Spinal cord (tissue), 10 donors: ENCODE results near the gene TRPV4. TPM values are rescaled to one million over a fixed set of nuclear protein-coding genes. Genes with fewer than 3 reads are reported as not detected.

ENCODE experiments used
- DNase-seq, 6 donors: peaks; one replicate each; pipeline versions ENCODE4 v3.0.0 to v3.0.0-alpha.2; 2013 to 2015; ENCODE audit warnings: low spot score in 6 of 6, low read depth in 4 of 6
- H3K27ac ChIP-seq: one replicate; pipeline ENCODE4 v1.5.1; 2013; ENCODE audit warnings: low read depth, low read length, control low read depth
- H3K27me3 ChIP-seq: one replicate; pipeline ENCODE4 v1.6.1; 2013; ENCODE audit warnings: low read length; ENCODE audit not compliant: control insufficient read depth, insufficient read depth
- H3K36me3 ChIP-seq: one replicate; pipeline ENCODE4 v1.6.1; 2013; ENCODE audit warnings: low read length; ENCODE audit not compliant: control insufficient read depth, insufficient read depth
- H3K4me1 ChIP-seq: one replicate; pipeline ENCODE4 v1.6.1; 2013; ENCODE audit warnings: low read length; ENCODE audit not compliant: control insufficient read depth, insufficient read depth
- H3K4me3 ChIP-seq: one replicate; pipeline ENCODE4 v1.5.1; 2013; ENCODE audit warnings: low read depth, low read length, control low read depth
- H3K9me3 ChIP-seq: one replicate; pipeline ENCODE4 v1.6.1; 2013; ENCODE audit warnings: low read length; ENCODE audit not compliant: control insufficient read depth, insufficient read depth
- WGBS: methylation state at CpG from one replicate; pipeline ENCODE4 v1.1.5; 2013; ENCODE audit warnings: missing lambda C conversion rate; ENCODE audit not compliant: insufficient coverage; 5-methylcytosine and 5-hydroxymethylcytosine counted together
- polyA plus RNA-seq, 2 donors: library from polyadenylated mRNA; unstranded; fragments of 120-200 nt; gene quantifications; one replicate each; pipeline ENCODE4 v1.2.1, GENCODE V29; 2013; ENCODE audit not compliant: insufficient read length in 2 of 2
- total RNA-seq, 2 donors: library from RNA; depleted of rRNA in 1 of 2; stranded (reverse); fragments of 120-200 nt in 1 of 2; fragments of >200 nt in 1 of 2; gene quantifications; one replicate each; pipeline versions ENCODE4 v1.2.3 to v1.2.4, GENCODE V29; 2013 to 2014
- donor health status: healthy.

The TRPV4 gene
- total and polyA plus RNA-seq, 4 donors, result 0.50 to 3.8 (median 0.89) TPM

- no peaks in the 10 kb centered on the region for H3K27me3 ChIP-seq
- no peak for DNase-seq
- peaks cover 41% of the 10 kb centered on the region for H3K4me1 ChIP-seq
- H3K27ac ChIP-seq, result no peak overlapping the region
- WGBS, result 94% methylated on average over 54 of the region's 54 CpGs
- H3K36me3 ChIP-seq, result peaks cover 46% of the 10 kb centered on the region
- no peaks in the 10 kb centered on the region for H3K9me3 ChIP-seq
- no peak overlapping the region for H3K4me3 ChIP-seq
Measured at GRCh38 chr12:109767991-109768900, 65.0 kb downstream of the TRPV4 start.

GRCh38 chr12:109767456-109767855, 65.7 kb downstream of the TRPV4 start:
- H3K27ac ChIP-seq, result no peak overlapping the region

GRCh38 chr12:109766251-109766778, 66.9 kb downstream of the TRPV4 start:
- Histone ChIP-seq H3K27me3 (no peaks in the 10 kb centered on the region), H3K27ac (no peak overlapping the region), H3K9me3 (no peaks in the 10 kb centered on the region), H3K4me3 (no peak overlapping the region), H3K4me1 (peaks cover 38% of the 10 kb centered on the region), H3K36me3 (peaks cover 35% of the 10 kb centered on the region)
- 93% methylated on average over 11 of the region's 12 CpGs for WGBS
- no peak for DNase-seq

More at GRCh38 chr12:109767456-109767855, 65.7 kb downstream of the TRPV4 start:
- peaks cover 34% of the 10 kb centered on the region for H3K4me1 ChIP-seq
- WGBS, result 100% methylated on average over 3 of the region's 4 CpGs
- no peak overlapping the region for H3K4me3 ChIP-seq
- DNase-seq, result no peak
- peaks cover 46% of the 10 kb centered on the region for H3K36me3 ChIP-seq
- no peaks in the 10 kb centered on the region for H3K27me3 ChIP-seq
- H3K9me3 ChIP-seq, result no peaks in the 10 kb centered on the region

- 94% methylated on average over 3 of the region's 6 CpGs for WGBS
- Histone ChIP-seq H3K27me3 (no peaks in the 10 kb centered on the region), H3K27ac (no peak overlapping the region), H3K4me1 (peaks cover 38% of the 10 kb centered on the region), H3K36me3 (peaks cover 30% of the 10 kb centered on the region), H3K4me3 (no peak overlapping the region), H3K9me3 (no peaks in the 10 kb centered on the region)
- DNase-seq, result no peak
Measured at GRCh38 chr12:109765446-109765810, 67.8 kb downstream of the TRPV4 start.

- Histone ChIP-seq H3K36me3 (peaks cover 30% of the 10 kb centered on the region), H3K9me3 (no peaks in the 10 kb centered on the region), H3K27ac (no peak overlapping the region), H3K4me3 (no peak overlapping the region), H3K27me3 (no peaks in the 10 kb centered on the region), H3K4me1 (peaks cover 38% of the 10 kb centered on the region)
- DNase-seq, result no peak
- 72% methylated on average over 11 of the region's 18 CpGs for WGBS
Measured at GRCh38 chr12:109764776-109765445, 68.3 kb downstream of the TRPV4 start.

GRCh38 chr12:109764123-109764522, 69.1 kb downstream of the TRPV4 start:
- WGBS, result 100% methylated on average over 1 of the region's 3 CpGs
- Histone ChIP-seq H3K36me3 (peaks cover 27% of the 10 kb centered on the region), H3K4me1 (peaks cover 39% of the 10 kb centered on the region), H3K27me3 (no peaks in the 10 kb centered on the region), H3K4me3 (no peak overlapping the region), H3K9me3 (no peaks in the 10 kb centered on the region), H3K27ac (no peak overlapping the region)
- peak in 1 of 6 donors; percentile 89 for DNase-seq

GRCh38 chr12:109763201-109763841, 69.9 kb downstream of the TRPV4 start:
- Histone ChIP-seq H3K27me3 (no peaks in the 10 kb centered on the region), H3K27ac (no peak overlapping the region), H3K36me3 (peaks cover 20% of the 10 kb centered on the region), H3K4me3 (no peak overlapping the region), H3K4me1 (peaks cover 47% of the 10 kb centered on the region), H3K9me3 (no peaks in the 10 kb centered on the region)
- no peak for DNase-seq
- 89% methylated on average over 3 of the region's 3 CpGs for WGBS

- Histone ChIP-seq H3K9me3 (no peaks in the 10 kb centered on the region), H3K27ac (no peak overlapping the region), H3K27me3 (no peaks in the 10 kb centered on the region), H3K4me3 (no peak overlapping the region), H3K4me1 (peaks cover 53% of the 10 kb centered on the region), H3K36me3 (peaks cover 15% of the 10 kb centered on the region)
- 95% methylated on average over 2 of the region's 2 CpGs for WGBS
- no peak for DNase-seq
Measured at GRCh38 chr12:109762673-109763191, 70.5 kb downstream of the TRPV4 start.

- H3K9me3 ChIP-seq, result no peaks in the 10 kb centered on the region
- H3K36me3 ChIP-seq, result peaks cover 14% of the 10 kb centered on the region
- WGBS, result 94% methylated on average over 12 of the region's 12 CpGs
- peaks cover 55% of the 10 kb centered on the region for H3K4me1 ChIP-seq
- no peaks in the 10 kb centered on the region for H3K27me3 ChIP-seq
- no peak for DNase-seq
- H3K27ac ChIP-seq, result no peak overlapping the region
- H3K4me3 ChIP-seq, result no peak overlapping the region
Measured at GRCh38 chr12:109762071-109762672, 71.0 kb downstream of the TRPV4 start.
